AG10803 (cell line): ENCODE measurements around the gene ZNF841.

Experiments used
- DNase-seq: peaks from one replicate; pipeline ENCODE4 v3.0.0; 2010; ENCODE audit warnings: low read depth
- H3K4me3 ChIP-seq: 2 replicates; pipeline ENCODE4 v1.5.1; 2011; ENCODE audit warnings: mild to moderate bottlenecking, low read length, control low read depth
- CTCF ChIP-seq: conservative IDR thresholded peaks from 2 replicates; pipeline ENCODE4 v1.5.1; 2011; ENCODE audit warnings: mild to moderate bottlenecking, low read length, control low read depth, inconsistent platforms

Gene ZNF841

GRCh38 chr19:52138278-52138982 is 42.9 kb upstream of the ZNF841 start:
- DNase-seq, result no peak
- no peak for TF ChIP-seq CTCF
- peak overlapping the region; percentile 80 for H3K4me3 ChIP-seq

- H3K4me3 ChIP-seq, result no peak overlapping the region
- no peak for TF ChIP-seq CTCF
- DNase-seq, result no peak
These were observed 24.7 kb upstream of the ZNF841 start for GRCh38 chr19:52120286-52120685.

- DNase-seq, result no peak
- no peak for TF ChIP-seq CTCF
- H3K4me3 ChIP-seq, result no peak overlapping the region
These were observed 20.0 kb upstream of the ZNF841 start for GRCh38 chr19:52115526-52116053.

- H3K4me3 ChIP-seq, result no peak overlapping the region
- no peak for DNase-seq
- TF ChIP-seq CTCF, result no peak
These were observed 19.1 kb upstream of the ZNF841 start for GRCh38 chr19:52114691-52115090.

- TF ChIP-seq CTCF, result no peak
- no peak for DNase-seq
- H3K4me3 ChIP-seq, result no peak overlapping the region
These were observed 17.1 kb upstream of the ZNF841 start for GRCh38 chr19:52112624-52113023.

GRCh38 chr19:52110780-52111179 is 15.2 kb upstream of the ZNF841 start:
- DNase-seq, result no peak
- H3K4me3 ChIP-seq, result no peak overlapping the region
- TF ChIP-seq CTCF, result no peak

- no peak for TF ChIP-seq CTCF
- no peak overlapping the region for H3K4me3 ChIP-seq
- no peak for DNase-seq
These were observed 7.2 kb upstream of the ZNF841 start for GRCh38 chr19:52102782-52103181.
